Measurements from ENCODE around the gene VAV3.

The VAV3 gene

DNA sequence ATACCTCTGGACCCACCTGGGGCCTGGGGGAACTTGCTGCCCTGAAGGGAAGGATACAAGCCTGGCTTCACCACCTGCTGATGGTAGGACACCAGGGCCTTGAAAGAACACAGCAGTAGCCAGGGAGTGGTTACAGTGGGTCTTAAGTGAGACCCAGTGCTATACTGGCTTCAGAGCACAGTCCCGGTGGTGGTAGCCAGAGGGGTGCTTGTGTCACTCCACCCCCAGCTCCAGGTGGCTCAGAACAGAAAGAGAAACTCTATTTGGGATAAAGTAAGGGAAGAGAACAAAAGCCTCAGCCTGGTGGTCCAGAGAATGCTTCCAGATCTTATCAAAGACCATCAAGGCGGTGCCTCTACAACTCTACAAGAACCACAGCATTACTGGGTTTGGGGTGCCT lies 37.2 kb downstream of the VAV3 start:
- peaks cover 5% of the 10 kb centered on the region for H3K4me1 ChIP-seq (ENCODE audit: control insufficient read depth, low read length)
- no peaks in the 10 kb centered on the region for H4K20me1 ChIP-seq (ENCODE audit: control insufficient read depth, insufficient read depth, low read depth, low read length)
- H3K36me3 ChIP-seq (ENCODE audit: control insufficient read depth, low read length) = no peaks in the 10 kb centered on the region
- no peaks in the 10 kb centered on the region for H3K79me2 ChIP-seq (ENCODE audit: control insufficient read depth, low read length)
- no peaks in the 10 kb centered on the region for H3K27me3 ChIP-seq (ENCODE audit: control insufficient read depth, low read length)
- H3F3A ChIP-seq (ENCODE audit: control insufficient read depth, insufficient read depth) = no peaks in the 10 kb centered on the region
- no peak overlapping the region for H3K4me2 ChIP-seq (ENCODE audit: low read length)
- no peak overlapping the region for H3K27ac ChIP-seq (ENCODE audit: low read depth, low read length)
- TF ChIP-seq EZH2phosphoT487 (IDR thresholded peaks at IDR 0.05; ENCODE audit: borderline replicate concordance, low read length) = no peak
- TF ChIP-seq, protein P1, sequence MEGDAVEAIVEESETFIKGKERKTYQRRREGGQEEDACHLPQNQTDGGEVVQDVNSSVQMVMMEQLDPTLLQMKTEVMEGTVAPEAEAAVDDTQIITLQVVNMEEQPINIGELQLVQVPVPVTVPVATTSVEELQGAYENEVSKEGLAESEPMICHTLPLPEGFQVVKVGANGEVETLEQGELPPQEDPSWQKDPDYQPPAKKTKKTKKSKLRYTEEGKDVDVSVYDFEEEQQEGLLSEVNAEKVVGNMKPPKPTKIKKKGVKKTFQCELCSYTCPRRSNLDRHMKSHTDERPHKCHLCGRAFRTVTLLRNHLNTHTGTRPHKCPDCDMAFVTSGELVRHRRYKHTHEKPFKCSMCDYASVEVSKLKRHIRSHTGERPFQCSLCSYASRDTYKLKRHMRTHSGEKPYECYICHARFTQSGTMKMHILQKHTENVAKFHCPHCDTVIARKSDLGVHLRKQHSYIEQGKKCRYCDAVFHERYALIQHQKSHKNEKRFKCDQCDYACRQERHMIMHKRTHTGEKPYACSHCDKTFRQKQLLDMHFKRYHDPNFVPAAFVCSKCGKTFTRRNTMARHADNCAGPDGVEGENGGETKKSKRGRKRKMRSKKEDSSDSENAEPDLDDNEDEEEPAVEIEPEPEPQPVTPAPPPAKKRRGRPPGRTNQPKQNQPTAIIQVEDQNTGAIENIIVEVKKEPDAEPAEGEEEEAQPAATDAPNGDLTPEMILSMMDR (IDR thresholded peaks at IDR 0.05; ENCODE audit: low read depth, low read length, poor library complexity, severe bottlenecking) = no peak
- H3K9me3 ChIP-seq (ENCODE audit: control insufficient read depth, insufficient read depth, low read length) = no peaks in the 10 kb centered on the region
- H3K9me2 ChIP-seq (replicated peaks; ENCODE audit: control insufficient read depth, low read length) = no peaks in the 10 kb centered on the region
- H3K4me3 ChIP-seq (ENCODE audit: low read length) = no peak overlapping the region

DNA sequence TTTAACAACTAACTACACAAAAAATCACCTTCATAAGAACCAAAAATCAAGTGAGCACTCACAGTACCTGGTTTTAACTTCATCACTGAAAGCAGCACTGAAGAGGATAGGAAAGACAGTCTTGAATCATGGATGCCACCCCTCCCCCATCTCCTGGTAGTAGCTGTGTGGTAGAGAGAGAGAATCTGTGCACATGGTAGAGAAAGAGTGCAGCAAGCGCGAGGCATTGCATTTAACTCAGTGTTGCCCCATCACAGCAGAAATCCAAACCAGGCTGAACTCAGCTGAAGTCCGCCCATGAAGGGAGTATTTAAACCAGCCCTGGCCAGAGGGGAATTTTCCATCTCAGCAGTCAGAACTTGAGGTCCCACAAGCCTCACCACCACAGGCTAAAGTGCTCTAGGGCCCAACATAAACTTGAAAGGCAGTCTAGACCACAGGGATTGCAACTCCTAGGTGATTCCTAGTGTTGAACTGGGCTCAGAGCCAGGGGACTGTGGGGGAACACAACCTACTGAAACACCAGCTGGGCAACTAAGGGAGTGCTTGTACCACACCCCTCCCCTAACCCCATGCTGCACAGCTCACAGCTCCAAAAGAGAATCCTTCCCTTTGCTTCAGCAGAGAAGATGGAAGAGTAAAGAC lies 38.4 kb downstream of the VAV3 start:
- H3K27me3 ChIP-seq (ENCODE audit: control insufficient read depth, low read length) = no peaks in the 10 kb centered on the region
- H3K27ac ChIP-seq (ENCODE audit: low read depth, low read length) = no peak overlapping the region
- no peaks in the 10 kb centered on the region for H3K9me2 ChIP-seq (replicated peaks; ENCODE audit: control insufficient read depth, low read length)
- H3K4me1 ChIP-seq (ENCODE audit: control insufficient read depth, low read length) = no peaks in the 10 kb centered on the region
- no peaks in the 10 kb centered on the region for H3K9me3 ChIP-seq (ENCODE audit: control insufficient read depth, insufficient read depth, low read length)
- no peak for TF ChIP-seq EZH2phosphoT487 (IDR thresholded peaks at IDR 0.05; ENCODE audit: borderline replicate concordance, low read length)
- TF ChIP-seq, protein P1 (IDR thresholded peaks at IDR 0.05; ENCODE audit: low read depth, low read length, poor library complexity, severe bottlenecking) = no peak
- H3F3A ChIP-seq (ENCODE audit: control insufficient read depth, insufficient read depth) = no peaks in the 10 kb centered on the region
- no peak overlapping the region for H3K4me3 ChIP-seq (ENCODE audit: low read length)
- H3K36me3 ChIP-seq (ENCODE audit: control insufficient read depth, low read length) = no peaks in the 10 kb centered on the region
- H4K20me1 ChIP-seq (ENCODE audit: control insufficient read depth, insufficient read depth, low read depth, low read length) = no peaks in the 10 kb centered on the region
- H3K4me2 ChIP-seq (ENCODE audit: low read length) = no peak overlapping the region
- H3K79me2 ChIP-seq (ENCODE audit: control insufficient read depth, low read length) = no peaks in the 10 kb centered on the region

DNA sequence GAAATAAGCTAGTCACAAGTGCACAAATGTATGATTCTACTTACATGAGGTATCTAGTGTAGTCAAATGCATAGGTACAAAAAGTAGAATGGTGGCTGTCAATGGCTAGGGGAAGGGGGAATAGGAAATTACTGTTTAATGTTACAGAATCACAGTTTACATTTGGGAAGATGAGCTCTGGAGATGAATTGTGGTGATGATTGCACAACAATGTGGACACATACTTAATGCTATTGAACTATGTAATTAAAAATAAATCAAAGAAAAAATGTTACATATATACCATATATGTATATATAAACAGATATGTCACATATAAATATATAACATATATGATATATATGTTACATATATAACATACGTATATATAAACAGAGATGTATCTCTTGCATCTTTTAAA lies 39.4 kb downstream of the VAV3 start:
- H3F3A ChIP-seq (ENCODE audit: control insufficient read depth, insufficient read depth) = no peaks in the 10 kb centered on the region
- no peaks in the 10 kb centered on the region for H4K20me1 ChIP-seq (ENCODE audit: control insufficient read depth, insufficient read depth, low read depth, low read length)
- TF ChIP-seq EZH2phosphoT487 (IDR thresholded peaks at IDR 0.05; ENCODE audit: borderline replicate concordance, low read length) = no peak
- TF ChIP-seq, protein P1 (IDR thresholded peaks at IDR 0.05; ENCODE audit: low read depth, low read length, poor library complexity, severe bottlenecking) = no peak
- H3K79me2 ChIP-seq (ENCODE audit: control insufficient read depth, low read length) = no peaks in the 10 kb centered on the region
- H3K27ac ChIP-seq (ENCODE audit: low read depth, low read length) = no peak overlapping the region
- H3K36me3 ChIP-seq (ENCODE audit: control insufficient read depth, low read length) = no peaks in the 10 kb centered on the region
- no peak overlapping the region for H3K4me3 ChIP-seq (ENCODE audit: low read length)
- no peaks in the 10 kb centered on the region for H3K4me1 ChIP-seq (ENCODE audit: control insufficient read depth, low read length)
- H3K9me2 ChIP-seq (replicated peaks; ENCODE audit: control insufficient read depth, low read length) = no peaks in the 10 kb centered on the region
- no peak overlapping the region for H3K4me2 ChIP-seq (ENCODE audit: low read length)
- no peaks in the 10 kb centered on the region for H3K27me3 ChIP-seq (ENCODE audit: control insufficient read depth, low read length)
- no peaks in the 10 kb centered on the region for H3K9me3 ChIP-seq (ENCODE audit: control insufficient read depth, insufficient read depth, low read length)
